Heart left ventricle (tissue), 16 donors: ENCODE results near the gene MANBA. TPM values are rescaled to one million over a fixed set of nuclear protein-coding genes. Genes with fewer than 3 reads are reported as not detected.

Experiments
- ATAC-seq, 4 donors: fragments of 200-7000 bp; cut with Tn5 transposase; one replicate each; pipeline ENCODE4 v1.9.1; 2020 to 2022; ENCODE audit warnings: moderate library complexity in 4 of 4, mild to moderate bottlenecking in 3 of 4, moderate number of reproducible peaks in 1 of 4
- DNase-seq, 5 donors: peaks; one replicate each; pipeline ENCODE4 v3.0.0-alpha.2; 2020
- H3K27ac ChIP-seq, 12 donors: fragments of 200-600 bp; sonication (generic) in 4 of 12; one replicate each; pipeline versions ENCODE4 v1.5.0 to v1.8.0; 2016 to 2022; ENCODE audit warnings: mild to moderate bottlenecking in 2 of 12
- H3K27me3 ChIP-seq, 9 donors: fragments of 200-600 bp; sonication (generic) in 2 of 9; one replicate each; pipeline versions ENCODE4 v1.5.1 to v1.8.0; 2016 to 2022; ENCODE audit warnings: mild to moderate bottlenecking in 3 of 9
- H3K36me3 ChIP-seq, 9 donors: fragments of 200-600 bp; sonication (generic) in 2 of 9; one replicate each; pipeline versions ENCODE4 v1.5.0 to v1.8.0; 2018 to 2022; ENCODE audit warnings: mild to moderate bottlenecking in 2 of 9
- H3K4me1 ChIP-seq, 12 donors: fragments of 200-600 bp; sonication (generic) in 4 of 12; one replicate each; pipeline versions ENCODE4 v1.5.0 to v1.8.0; 2016 to 2022; ENCODE audit warnings: mild to moderate bottlenecking in 3 of 12
- H3K4me3 ChIP-seq, 12 donors: fragments of 200-600 bp; sonication (generic) in 4 of 12; one replicate each; pipeline versions ENCODE4 v1.5.0 to v1.8.0; 2017 to 2022; ENCODE audit warnings: mild to moderate bottlenecking in 9 of 12, moderate library complexity in 4 of 12
- H3K9me3 ChIP-seq, 12 donors: fragments of 200-600 bp; sonication (generic) in 4 of 12; one replicate each; pipeline versions ENCODE4 v1.5.0 to v1.8.0; 2016 to 2022; ENCODE audit warnings: mild to moderate bottlenecking in 1 of 12
- POLR2A ChIP-seq, 2 donors: fragments of 450-650 bp; IDR thresholded peaks; one replicate each; pipeline ENCODE4 v1.6.1; 2017; ENCODE audit warnings: antibody characterized with exemption in 2 of 2, mild to moderate bottlenecking in 2 of 2, moderate library complexity in 2 of 2
- WGBS, 4 donors: extraction: QIAGEN DNeasy Blood & Tissue Kit in 2 of 4; methylation state at CpG; one replicate each; pipeline versions ENCODE4 v1.1.5 to v1.1.7; 2013 to 2018; 5-methylcytosine and 5-hydroxymethylcytosine counted together
- intact Hi-C, 10 donors: fragments of 100-400 bp; cut with DNase I; formaldehyde crosslinking; loops; one replicate each; pipeline versions ENCODE4 v1.11.1 to v1.14.2; 2022
- polyA plus RNA-seq, 2 donors: library from polyadenylated mRNA; stranded (reverse); fragments of 200-250 nt; gene quantifications; one replicate each; pipeline ENCODE4 v1.2.3, GENCODE V29; 2013
- total RNA-seq, 9 donors: library from RNA; depleted of rRNA in 2 of 9; stranded (reverse); fragments of >200 nt in 2 of 9; fragmentation: NEBNext Ultra II Directional in 3 of 9; extraction: Animal tissue kit (Norgen Biotek cat#: 25700) in 3 of 9; gene quantifications; one replicate each; pipeline versions ENCODE4 v1.1.0 to v1.2.4, GENCODE V29; 2016 to 2023
- TF ChIP-seq, protein P1 (sequence below), 12 donors: fragments of 200-600 bp; sonication (generic) in 4 of 12; IDR thresholded peaks; one replicate each; pipeline versions ENCODE4 v1.5.0 to v1.8.0; 2018 to 2022; ENCODE audit warnings: antibody characterized with exemption in 12 of 12, mild to moderate bottlenecking in 5 of 12
- donor health status: ischemic (EF 13 %, LVEDD 7.1; RV severe dilation, severe dysfunction).
- donor health status: healthy with polysubstance abuse.
- donor health status: DM: no; HTN: yes; CAD: no.
- donor health status: DM: no; HTN: no; CAD: no.
- donor health status: ischemic (EF 25% LVEDD 6.9; RV normal size, moderate dysfunction).
- donor health status: ischemic (EF 25% LVEDD 5.7; RV mildly dilated, moderate dysfunction).
- donor health status: healthy.
- donor health status: DM: yes; HTN: yes; CAD: no.
- donor health status: ischemic (EF 35%, LVEDD 5.7; RV mildly dilated, moderate dysfunction).
- donor health status: nonischemic (EF 11% LVEDD 7.7; RV severe dilation, severe dysfunction).
- donor health status: DM: yes; HTN: yes; CAD: no.
- donor health status: PGD.
- donor health status: ischemic (EF 29% LVEDD 5.4; RV normal size, mild dysfunction).
- donor health status: nonischemic (EF 23%, LVEDD 6.1; RV moderate dilation, normal function).

Gene MANBA
- total and polyA plus RNA-seq, 11 donors: 6.2 to 44.0 (median 34.2) TPM

DNA sequence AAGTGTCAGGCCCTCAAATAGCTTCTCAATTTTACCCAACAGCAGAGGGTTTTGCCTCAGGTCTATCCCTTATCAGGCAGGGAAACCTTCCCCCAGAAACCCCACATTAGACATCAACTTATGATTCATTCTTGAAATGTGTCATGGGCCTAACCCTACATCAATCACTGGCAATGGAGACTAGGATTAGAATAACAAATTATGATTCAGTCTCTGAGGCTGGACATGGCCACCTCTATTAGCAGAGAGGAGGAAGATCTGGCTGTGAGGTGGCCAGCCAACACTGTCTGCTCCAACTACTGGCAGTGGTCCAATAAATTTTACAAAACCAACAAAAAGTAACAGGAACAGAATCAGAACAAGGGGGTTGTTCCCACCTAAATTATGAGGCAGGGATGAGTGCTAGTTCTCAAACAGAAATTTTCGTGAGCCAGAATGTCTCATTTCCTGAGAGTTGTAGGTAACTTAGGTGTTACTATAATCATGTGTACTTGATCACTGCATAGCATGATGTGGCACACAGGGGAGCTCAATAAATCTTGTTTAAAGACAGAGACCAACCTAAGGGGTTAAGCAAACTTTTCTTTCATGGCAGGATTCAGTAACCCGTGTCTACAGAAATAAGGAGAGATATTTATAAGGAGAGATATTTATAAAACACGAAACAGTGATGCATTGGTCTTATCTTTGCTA is 132.8 kb downstream of the MANBA start:
- intact Hi-C loops: loop anchor here in 7 of 10 donors (5.0 to 10.0 kb wide), 7 partner anchors 176 to 469 kb away; partner anchors contain the start of genes BDH2 (in 4 of the 7), SLC39A8 (in 1 of the 7) and UBE2D3 (in 1 of the 7)
- no peaks in the 10 kb centered on the region for H3K27me3 ChIP-seq
- H3K4me3 ChIP-seq: no peak overlapping the region
- H3K27ac ChIP-seq: no peak overlapping the region
- H3K4me1 ChIP-seq: peaks cover 0 to 13% (median 0%) of the 10 kb centered on the region in 12 donors
- TF ChIP-seq, protein P1, sequence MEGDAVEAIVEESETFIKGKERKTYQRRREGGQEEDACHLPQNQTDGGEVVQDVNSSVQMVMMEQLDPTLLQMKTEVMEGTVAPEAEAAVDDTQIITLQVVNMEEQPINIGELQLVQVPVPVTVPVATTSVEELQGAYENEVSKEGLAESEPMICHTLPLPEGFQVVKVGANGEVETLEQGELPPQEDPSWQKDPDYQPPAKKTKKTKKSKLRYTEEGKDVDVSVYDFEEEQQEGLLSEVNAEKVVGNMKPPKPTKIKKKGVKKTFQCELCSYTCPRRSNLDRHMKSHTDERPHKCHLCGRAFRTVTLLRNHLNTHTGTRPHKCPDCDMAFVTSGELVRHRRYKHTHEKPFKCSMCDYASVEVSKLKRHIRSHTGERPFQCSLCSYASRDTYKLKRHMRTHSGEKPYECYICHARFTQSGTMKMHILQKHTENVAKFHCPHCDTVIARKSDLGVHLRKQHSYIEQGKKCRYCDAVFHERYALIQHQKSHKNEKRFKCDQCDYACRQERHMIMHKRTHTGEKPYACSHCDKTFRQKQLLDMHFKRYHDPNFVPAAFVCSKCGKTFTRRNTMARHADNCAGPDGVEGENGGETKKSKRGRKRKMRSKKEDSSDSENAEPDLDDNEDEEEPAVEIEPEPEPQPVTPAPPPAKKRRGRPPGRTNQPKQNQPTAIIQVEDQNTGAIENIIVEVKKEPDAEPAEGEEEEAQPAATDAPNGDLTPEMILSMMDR (IDR thresholded peaks at IDR 0.05): no peak
- no peak for TF ChIP-seq POLR2A (IDR thresholded peaks at IDR 0.05)
- WGBS, 4 donors: 53 to 63% (median 61%) methylated on average over 3 of the region's 3 CpGs
- ATAC-seq (peak in 1 of 4 donors; percentile 31), DNase-seq (no peak)
- no peaks in the 10 kb centered on the region for H3K9me3 ChIP-seq
- H3K36me3 ChIP-seq: peaks cover 0 to 16% (median 13%) of the 10 kb centered on the region in 9 donors

DNA sequence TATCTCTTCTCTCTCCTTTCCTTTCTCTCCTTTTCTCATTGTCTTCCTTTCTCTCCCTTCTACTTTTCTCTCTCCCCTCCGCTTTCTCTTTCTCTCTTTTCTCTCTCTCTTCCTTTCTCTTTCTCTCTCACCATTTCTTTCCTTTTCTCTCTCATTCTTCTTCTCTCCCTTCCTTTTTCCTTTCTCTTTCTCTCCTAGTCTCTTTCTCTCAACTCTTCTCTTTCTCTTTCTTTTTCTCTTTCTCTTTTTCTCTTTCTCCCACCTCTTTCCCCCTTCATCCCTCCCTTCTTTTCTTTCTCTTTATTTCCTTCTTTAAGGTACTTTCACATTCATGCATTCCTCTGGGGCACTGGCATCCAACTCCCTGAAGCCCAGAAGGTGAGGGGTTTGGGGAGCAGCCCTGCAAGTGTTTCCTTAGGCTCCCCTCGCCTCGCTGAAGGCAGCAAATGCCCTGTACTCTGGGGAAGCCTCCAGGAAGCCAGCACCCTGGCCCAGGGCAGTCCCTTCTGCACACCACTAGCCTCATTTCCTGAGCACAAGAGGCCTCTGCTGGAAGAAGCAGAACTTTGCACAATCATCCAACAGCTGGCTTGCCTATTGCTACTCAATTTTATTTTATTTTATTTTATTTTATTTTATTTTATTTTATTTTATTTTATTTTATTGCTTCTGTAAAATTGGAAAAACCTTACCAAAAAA is 135.4 kb downstream of the MANBA start:
- DNase-seq (peak in 4 of 5 donors; percentile 33 to 67 (median 46)), ATAC-seq (peak in 3 of 4 donors; percentile 70 to 91 (median 81))
- Histone ChIP-seq H3K4me3 (peak overlapping the region in 3 of 12 donors; percentile 6 to 34 (median 25)), H3K9me3 (no peaks in the 10 kb centered on the region), H3K27me3 (no peaks in the 10 kb centered on the region), H3K36me3 (no peaks in the 10 kb centered on the region), H3K4me1 (peaks cover 0 to 16% (median 4%) of the 10 kb centered on the region in 12 donors), H3K27ac (no peak overlapping the region)
- intact Hi-C loops: loop anchor here in 7 of 10 donors (5.0 to 10.0 kb wide), 7 partner anchors 173 to 472 kb away; partner anchors contain the start of genes BDH2 (in 4 of the 7), SLC39A8 (in 1 of the 7) and UBE2D3 (in 1 of the 7)
- 56 to 62% (median 58%) methylated on average over 3 of the region's 3 CpGs for WGBS, 4 donors
- TF ChIP-seq, protein P1 (IDR thresholded peaks at IDR 0.05): peak in 9 of 12 donors; percentile 6 to 54 (median 46)
- TF ChIP-seq POLR2A (IDR thresholded peaks at IDR 0.05): no peak

DNA sequence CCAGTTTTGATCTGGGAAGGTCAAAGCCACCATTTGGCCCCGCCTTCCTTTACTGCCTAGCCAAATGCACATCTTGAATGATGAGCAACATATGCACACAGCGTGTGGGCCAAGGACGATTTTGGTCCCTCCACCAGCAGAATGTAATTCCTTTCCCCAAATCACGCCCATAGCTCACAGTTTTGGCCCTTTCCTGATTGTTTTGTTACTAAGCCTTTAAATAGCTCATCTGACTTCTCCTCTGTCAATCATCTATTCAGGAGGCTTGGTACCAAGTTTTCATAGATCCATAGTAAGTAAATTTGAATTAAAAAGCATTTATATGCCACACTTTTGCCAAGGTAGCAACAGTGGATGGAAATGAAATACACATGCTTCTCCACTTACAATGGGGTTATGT is 136.3 kb downstream of the MANBA start:
- TF ChIP-seq POLR2A (IDR thresholded peaks at IDR 0.05): no peak
- DNase-seq (no peak), ATAC-seq (no peak)
- WGBS, 4 donors: 92 to 93% (median 93%) methylated on average over 4 of the region's 4 CpGs
- intact Hi-C loops: loop anchor here in 9 of 10 donors (5.0 to 10.0 kb wide), 10 partner anchors 172 to 473 kb away; partner anchors contain the start of genes BDH2 (in 5 of the 9), UBE2D3 (in 2 of the 9), CISD2 (in 1 of the 9) and SLC39A8 (in 1 of the 9)
- H3K27me3 ChIP-seq: no peaks in the 10 kb centered on the region
- no peak overlapping the region for H3K27ac ChIP-seq
- no peaks in the 10 kb centered on the region for H3K9me3 ChIP-seq
- H3K4me3 ChIP-seq: no peak overlapping the region
- H3K36me3 ChIP-seq: no peaks in the 10 kb centered on the region
- H3K4me1 ChIP-seq: peaks cover 0 to 17% (median 4%) of the 10 kb centered on the region in 12 donors

DNA sequence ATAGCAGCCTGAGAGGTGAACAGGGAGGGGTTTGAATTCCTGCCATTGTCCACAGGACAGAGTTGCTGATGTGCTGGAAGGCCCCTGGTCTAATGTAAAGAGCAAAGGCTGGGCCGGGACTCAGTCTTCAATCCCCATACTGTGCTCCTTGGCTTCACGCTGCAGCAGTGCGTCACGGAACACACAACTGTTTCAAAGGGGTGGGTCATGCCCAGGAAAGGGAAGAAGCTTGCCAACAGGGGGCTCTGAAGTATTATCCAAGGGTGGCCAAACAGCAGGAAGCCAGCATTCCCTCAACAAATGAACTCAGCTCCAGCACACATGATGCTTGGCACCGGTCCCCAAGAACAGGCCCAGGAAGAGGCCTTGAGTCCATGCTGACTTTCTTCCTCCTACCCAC is 137.1 kb downstream of the MANBA start:
- Histone ChIP-seq H3K27me3 (no peaks in the 10 kb centered on the region), H3K27ac (no peak overlapping the region), H3K4me3 (no peak overlapping the region), H3K9me3 (no peaks in the 10 kb centered on the region), H3K36me3 (no peaks in the 10 kb centered on the region), H3K4me1 (peaks cover 0 to 17% (median 4%) of the 10 kb centered on the region in 12 donors)
- ATAC-seq (no peak), DNase-seq (no peak)
- 58 to 74% (median 63%) methylated on average over 5 of the region's 5 CpGs for WGBS, 4 donors
- no peak for TF ChIP-seq POLR2A (IDR thresholded peaks at IDR 0.05)
- TF ChIP-seq, protein P1 (IDR thresholded peaks at IDR 0.05): peak in 2 of 12 donors; percentile 10 to 23
- intact Hi-C loops: loop anchor here (2.0 to 10.0 kb wide), 12 partner anchors 171 to 474 kb away; partner anchors contain the start of genes BDH2 (in 5 of the 10), UBE2D3 (in 2 of the 10), CISD2 (in 1 of the 10) and SLC39A8 (in 1 of the 10)
